C4-2B (cell line): ENCODE data around the gene IKZF2.

ENCODE experiments used
- H3K27ac ChIP-seq: fragments of 450-650 bp; 2 replicates; pipeline ENCODE4 v1.5.1; 2017
- CTCF ChIP-seq: fragments of 450-650 bp; conservative IDR thresholded peaks from 2 replicates; pipeline ENCODE4 v1.5.1; 2017; ENCODE audit warnings: mild to moderate bottlenecking
- ZFX ChIP-seq: fragments of 450-650 bp; IDR thresholded peaks from 2 replicates; pipeline ENCODE4 v1.6.1; 2017

IKZF2 gene

GRCh38 chr2:213151437-213152064 lies at the start of gene IKZF2:
Gene IKZF2, minus strand, starts transcription at chr2:213151612. Its CDS starts 2,983 bp downstream, at chr2:213148629.
- H3K27ac ChIP-seq = peak within 1 kb of the TSS; percentile 80

GRCh38 chr2:213199871-213200270 lies 48.5 kb upstream of the IKZF2 start:
- TF ChIP-seq CTCF = no peak
- no peak for TF ChIP-seq ZFX
- no peak overlapping the region for H3K27ac ChIP-seq

More at GRCh38 chr2:213151437-213152064, at the start of gene IKZF2:
- TF ChIP-seq CTCF (no peak), ZFX (no peak)

GRCh38 chr2:213189001-213189899 lies 37.8 kb upstream of the IKZF2 start:
- H3K27ac ChIP-seq = no peak overlapping the region
- no peak for TF ChIP-seq CTCF
- no peak for TF ChIP-seq ZFX

GRCh38 chr2:213188533-213188867 lies 37.1 kb upstream of the IKZF2 start:
- no peak for TF ChIP-seq ZFX
- no peak for TF ChIP-seq CTCF
- no peak overlapping the region for H3K27ac ChIP-seq

- no peak overlapping the region for H3K27ac ChIP-seq
- TF ChIP-seq ZFX (no peak), CTCF (no peak)
These were observed 36.6 kb upstream of the IKZF2 start for GRCh38 chr2:213187833-213188532.

- no peak overlapping the region for H3K27ac ChIP-seq
- TF ChIP-seq CTCF = no peak
- TF ChIP-seq ZFX = no peak
These were observed 36.0 kb upstream of the IKZF2 start for GRCh38 chr2:213187386-213187785.
